KOPT-K1 (cell line): Measurements from ENCODE around the gene ST7L.
A peak's percentile ranks its signal among the peaks of the same experiment; 100 is the strongest.
"Not testable (repeated sequence)": the region's sequence is repeated elsewhere in the genome, so short reads cannot be mapped to it uniquely, and the experiment has no call there.

Experiments
- H3K27ac ChIP-seq: fragments of 200-600 bp; sonication (generic); 2 replicates; pipeline ENCODE4 v1.5.1; 2016; ENCODE audit warnings: antibody characterized with exemption, mild to moderate bottlenecking, low read depth, low read length; ENCODE audit not compliant: poor library complexity, severe bottlenecking
- H3K36me3 ChIP-seq: fragments of 200-600 bp; sonication (generic); 2 replicates; pipeline ENCODE4 v1.5.1; 2017; ENCODE audit warnings: antibody characterized with exemption, mild to moderate bottlenecking, low read length, moderate library complexity; ENCODE audit not compliant: insufficient read depth
- H3K9me3 ChIP-seq: fragments of 200-600 bp; sonication (generic); 2 replicates; pipeline ENCODE4 v1.5.1; 2017; ENCODE audit warnings: antibody characterized with exemption, low read length, mild to moderate bottlenecking; ENCODE audit not compliant: insufficient read depth, poor library complexity, severe bottlenecking

ST7L gene

DNA sequence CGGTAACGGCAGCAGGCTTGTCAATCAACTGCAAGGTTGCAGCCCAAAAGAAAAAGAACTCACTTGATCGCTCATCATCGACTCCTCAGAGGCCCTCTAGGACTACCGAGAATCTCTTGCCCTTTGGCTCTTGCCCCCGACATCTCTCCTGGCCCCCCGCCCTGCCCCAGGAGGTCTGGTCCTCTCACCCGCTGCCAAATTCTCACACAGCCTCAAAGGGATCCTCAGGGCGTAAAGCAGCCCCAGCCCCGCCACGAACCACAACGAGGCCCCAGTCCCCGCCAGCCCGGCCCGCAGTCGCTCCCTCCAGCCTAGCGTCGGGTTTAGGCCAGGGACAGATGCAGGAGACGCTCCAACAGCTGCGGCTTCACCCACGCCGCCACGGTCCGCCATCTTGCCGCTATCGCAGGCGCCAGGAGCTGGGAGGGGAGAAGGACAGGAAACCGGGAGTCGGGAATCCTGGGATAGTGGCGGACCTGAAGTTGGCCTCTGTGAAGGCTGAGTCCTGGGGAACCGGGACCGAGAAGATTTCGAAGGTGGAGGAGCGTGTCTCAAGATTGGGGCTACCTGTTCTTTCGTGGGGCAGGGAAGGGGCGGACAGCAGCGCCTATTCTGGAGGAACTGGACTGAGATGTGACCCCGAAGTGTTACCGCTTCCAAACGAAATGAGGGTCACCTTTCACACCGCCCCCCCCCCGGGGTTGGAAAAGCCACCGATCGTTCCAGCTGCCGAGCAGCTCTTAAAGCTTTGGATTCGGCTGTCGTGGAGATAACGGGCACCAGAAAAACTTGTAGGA, at the start of gene ST7L:
Gene ST7L (minus strand): TSS at position 421 of the 797 bp plus-strand sequence. CDS start 28 bp downstream, at position 393.
- H3K9me3 ChIP-seq, result no peaks in the 10 kb centered on the region
- H3K36me3 ChIP-seq, result peaks cover 24% of the 10 kb centered on the region
- H3K27ac ChIP-seq, result peak within 1 kb of the TSS; percentile 100

- no peaks in the 10 kb centered on the region for H3K9me3 ChIP-seq
- peaks cover 98% of the 10 kb centered on the region for H3K36me3 ChIP-seq
- H3K27ac ChIP-seq, result no peak overlapping the region
These were observed 48.0 kb upstream of the ST7L start for GRCh38 chr1:112666946-112667345.

DNA sequence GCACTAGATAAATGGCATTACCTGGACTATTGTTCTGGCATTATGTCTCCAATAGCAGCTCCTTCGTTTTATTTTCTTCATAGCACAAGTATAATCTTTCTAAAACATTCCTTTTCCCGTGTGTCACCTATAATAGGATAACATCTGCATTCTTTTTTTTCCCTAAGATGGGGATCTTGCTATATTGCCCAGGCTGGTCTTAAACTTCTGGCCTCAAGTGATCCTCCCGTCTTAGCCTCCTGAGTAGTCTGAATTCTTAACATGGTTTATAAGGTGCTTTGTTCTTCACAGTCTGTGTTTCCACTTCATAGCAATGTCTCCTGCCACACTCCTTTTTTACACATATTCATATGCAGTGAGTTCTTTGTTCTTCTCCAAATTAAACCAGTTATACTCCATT, 46.9 kb upstream of the ST7L start:
- no peak overlapping the region for H3K27ac ChIP-seq
- no peaks in the 10 kb centered on the region for H3K9me3 ChIP-seq
- H3K36me3 ChIP-seq, result peaks cover 98% of the 10 kb centered on the region

GRCh38 chr1:112651205-112651604, 32.3 kb upstream of the ST7L start:
- peaks cover 100% of the 10 kb centered on the region for H3K36me3 ChIP-seq
- H3K27ac ChIP-seq, result no peak overlapping the region
- no peaks in the 10 kb centered on the region for H3K9me3 ChIP-seq

- Histone ChIP-seq H3K27ac (no peak overlapping the region), H3K36me3 (peaks cover 92% of the 10 kb centered on the region), H3K9me3 (no peaks in the 10 kb centered on the region)
These were observed 27.3 kb upstream of the ST7L start for GRCh38 chr1:112646225-112646624.

DNA sequence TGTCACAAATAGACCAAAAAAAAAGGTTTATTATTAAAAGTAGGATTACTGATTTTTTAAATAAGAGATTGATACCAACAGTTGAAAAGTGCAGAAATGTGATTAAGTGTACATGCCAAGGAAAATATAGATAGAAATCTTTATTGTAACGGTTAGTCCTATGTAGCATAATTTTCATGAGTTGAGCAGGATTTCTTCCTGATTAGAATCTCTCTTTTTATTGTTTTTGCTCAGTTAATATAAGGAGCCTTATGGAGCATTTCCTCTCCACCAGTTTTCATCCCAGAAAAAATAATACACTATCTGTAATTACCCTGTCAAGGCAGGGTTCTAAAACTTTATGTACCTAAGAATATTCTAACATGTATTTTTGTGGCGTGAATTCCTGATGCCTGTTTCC, 24.1 kb upstream of the ST7L start:
- H3K27ac ChIP-seq, result no peak overlapping the region
- peaks cover 64% of the 10 kb centered on the region for H3K36me3 ChIP-seq
- H3K9me3 ChIP-seq, result no peaks in the 10 kb centered on the region

DNA sequence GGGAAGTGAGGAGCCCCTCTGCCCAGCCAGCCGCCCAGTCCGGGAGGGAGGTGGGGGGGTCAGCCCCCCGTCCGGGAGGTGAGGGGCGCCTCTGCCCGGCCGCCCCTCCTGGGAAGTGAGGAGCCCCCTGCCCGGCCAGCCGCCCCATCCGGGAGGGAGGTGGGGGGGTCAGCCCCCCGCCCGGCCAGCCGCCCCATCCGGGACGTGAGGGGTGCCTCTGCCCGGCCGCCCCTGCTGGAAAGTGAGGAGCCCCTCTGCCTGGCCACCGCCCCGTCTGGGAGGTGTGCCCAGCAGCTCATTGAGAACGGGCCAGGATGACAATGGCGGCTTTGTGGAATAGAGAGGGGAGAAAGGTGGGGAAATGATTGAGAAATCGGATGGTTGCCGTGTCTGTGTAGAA, 21.5 kb upstream of the ST7L start:
- H3K36me3 ChIP-seq, result peaks cover 47% of the 10 kb centered on the region
- not testable (repeated sequence) for H3K9me3 ChIP-seq, H3K27ac ChIP-seq

- no peak overlapping the region for H3K27ac ChIP-seq
- peaks cover 35% of the 10 kb centered on the region for H3K36me3 ChIP-seq
- H3K9me3 ChIP-seq, result peaks cover 4% of the 10 kb centered on the region
These were observed 19.1 kb upstream of the ST7L start for GRCh38 chr1:112638110-112638428.

- H3K27ac ChIP-seq, result no peak overlapping the region
- H3K9me3 ChIP-seq, result peaks cover 5% of the 10 kb centered on the region
- peaks cover 36% of the 10 kb centered on the region for H3K36me3 ChIP-seq
These were observed 18.5 kb upstream of the ST7L start for GRCh38 chr1:112637254-112638109.

DNA sequence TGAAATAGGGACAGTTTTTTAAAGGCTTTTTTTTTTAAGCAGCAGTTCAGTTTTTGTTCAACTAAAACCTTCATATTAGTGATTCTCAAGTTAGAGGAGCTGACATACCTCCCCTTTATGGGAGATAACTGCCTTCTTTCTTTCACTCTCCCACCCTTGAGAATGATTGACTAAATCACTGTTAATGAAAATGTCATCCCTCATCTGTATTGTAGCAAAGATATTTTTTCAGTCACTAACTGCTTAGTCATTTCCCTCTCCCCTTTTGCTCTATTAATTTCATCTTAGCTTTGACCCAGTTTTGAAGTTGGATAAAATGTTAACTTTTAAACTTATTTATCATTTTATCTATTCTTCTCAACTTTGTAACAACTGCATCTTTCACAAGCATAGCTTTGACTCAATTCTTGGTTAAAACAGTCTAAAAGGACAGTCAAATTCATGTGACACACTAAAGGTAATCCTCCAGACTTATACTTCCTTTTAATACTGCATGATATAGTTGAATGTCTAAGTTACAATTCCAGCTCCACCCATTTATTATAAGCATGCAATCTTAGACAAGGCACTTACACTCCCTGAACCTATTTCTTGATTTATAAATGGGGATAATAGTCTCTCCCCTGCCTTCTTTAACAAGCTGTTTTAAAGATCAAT, 17.8 kb upstream of the ST7L start:
- no peak overlapping the region for H3K27ac ChIP-seq
- H3K9me3 ChIP-seq, result peaks cover 5% of the 10 kb centered on the region
- H3K36me3 ChIP-seq, result peaks cover 36% of the 10 kb centered on the region

GRCh38 chr1:112636056-112636455, 17.1 kb upstream of the ST7L start:
- H3K36me3 ChIP-seq, result peaks cover 43% of the 10 kb centered on the region
- peaks cover 5% of the 10 kb centered on the region for H3K9me3 ChIP-seq
- no peak overlapping the region for H3K27ac ChIP-seq

GRCh38 chr1:112634367-112634766, 15.4 kb upstream of the ST7L start:
- no peak overlapping the region for H3K27ac ChIP-seq
- H3K36me3 ChIP-seq, result peaks cover 58% of the 10 kb centered on the region
- peaks cover 5% of the 10 kb centered on the region for H3K9me3 ChIP-seq

- H3K9me3 ChIP-seq, result peaks cover 5% of the 10 kb centered on the region
- no peak overlapping the region for H3K27ac ChIP-seq
- H3K36me3 ChIP-seq, result peaks cover 66% of the 10 kb centered on the region
These were observed 14.7 kb upstream of the ST7L start for GRCh38 chr1:112633628-112634027.

- Histone ChIP-seq H3K9me3 (peaks cover 5% of the 10 kb centered on the region), H3K36me3 (peaks cover 93% of the 10 kb centered on the region)
These were observed 10.3 kb upstream of the ST7L start for GRCh38 chr1:112629256-112629655.

GRCh38 chr1:112628516-112628915, 9.6 kb upstream of the ST7L start:
- Histone ChIP-seq H3K27ac (no peak overlapping the region), H3K9me3 (peaks cover 5% of the 10 kb centered on the region), H3K36me3 (peaks cover 85% of the 10 kb centered on the region)

More at GRCh38 chr1:112629256-112629655, 10.3 kb upstream of the ST7L start:
- no peak overlapping the region for H3K27ac ChIP-seq
